Amniotic epithelial cell (primary cell): ENCODE data around the gene PSD2.

Experiments
- DNase-seq: peaks from one replicate; pipeline ENCODE4 v3.0.0-alpha.2; 2010; ENCODE audit warnings: low read depth

The PSD2 gene

DNA sequence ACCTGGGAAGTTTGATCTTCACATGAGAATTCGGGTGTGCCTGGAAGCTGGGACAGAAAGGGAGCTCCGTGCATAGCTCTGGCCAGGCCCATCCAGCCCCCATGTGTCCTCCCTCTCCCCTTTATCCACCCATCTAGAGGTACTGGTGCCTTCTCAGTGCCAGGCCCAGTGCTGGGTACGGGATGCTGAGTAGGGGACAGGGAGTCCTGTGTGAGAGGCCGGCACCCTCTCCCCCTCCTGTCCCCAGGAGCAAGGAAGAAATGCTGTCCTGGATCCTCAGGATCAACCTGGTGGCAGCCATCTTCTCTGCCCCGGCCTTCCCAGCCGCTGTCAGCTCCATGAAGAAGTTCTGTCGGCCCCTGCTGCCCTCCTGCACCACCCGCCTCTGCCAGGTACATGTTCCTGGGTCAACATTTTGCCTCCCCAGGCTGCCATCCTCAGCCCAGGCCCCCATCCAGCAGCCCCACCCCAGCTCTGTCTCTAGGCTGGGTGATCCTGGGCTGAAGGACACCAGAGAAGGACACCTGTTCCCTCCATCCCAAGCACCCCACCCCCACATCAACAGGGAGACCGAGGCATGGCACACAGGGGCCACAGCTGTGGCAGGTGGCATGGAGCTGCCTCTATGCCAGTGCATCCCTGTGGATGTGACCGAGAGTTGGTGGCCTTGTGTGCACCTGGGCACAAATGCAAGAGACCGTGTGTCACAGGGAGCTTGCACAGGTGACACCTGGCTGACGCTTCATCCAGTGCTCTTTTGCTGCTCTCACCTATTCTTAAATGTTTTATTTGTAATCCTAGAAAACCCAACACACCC, 43.0 kb downstream of the PSD2 start:
- no peak for DNase-seq

DNA sequence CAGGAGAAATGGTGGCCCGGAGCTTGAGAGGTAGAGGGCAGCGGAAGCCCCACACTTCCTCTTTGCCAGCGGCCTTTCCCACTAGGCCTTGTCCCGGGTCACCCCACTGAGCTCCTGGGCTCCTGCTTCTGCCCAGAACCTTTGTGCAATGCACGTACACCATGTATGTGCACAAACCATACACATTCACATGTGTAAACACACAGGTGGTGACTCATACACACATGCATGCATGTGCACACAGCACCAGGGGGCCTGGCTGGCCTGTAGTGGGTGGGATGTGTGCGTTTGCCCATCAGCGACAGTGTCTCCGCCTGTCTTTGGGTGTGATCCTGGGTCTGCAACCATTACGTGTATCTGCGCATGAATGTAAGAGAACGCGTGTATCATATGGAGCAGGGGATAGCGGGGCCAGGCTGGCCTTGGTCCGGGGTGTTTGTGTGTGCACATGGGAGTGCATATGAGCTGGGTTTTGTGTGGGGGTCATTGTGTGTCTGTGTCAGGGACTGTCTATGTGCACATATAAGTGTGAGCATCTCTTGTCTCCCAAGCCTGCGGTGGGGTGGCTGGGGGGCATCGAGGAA, 43.7 kb downstream of the PSD2 start:
- no peak for DNase-seq

GRCh38 chr5:139839918-139840317, 44.3 kb downstream of the PSD2 start:
- DNase-seq: no peak

- DNase-seq: no peak
Measured at GRCh38 chr5:139841549-139841948, 45.9 kb downstream of the PSD2 start.

DNA sequence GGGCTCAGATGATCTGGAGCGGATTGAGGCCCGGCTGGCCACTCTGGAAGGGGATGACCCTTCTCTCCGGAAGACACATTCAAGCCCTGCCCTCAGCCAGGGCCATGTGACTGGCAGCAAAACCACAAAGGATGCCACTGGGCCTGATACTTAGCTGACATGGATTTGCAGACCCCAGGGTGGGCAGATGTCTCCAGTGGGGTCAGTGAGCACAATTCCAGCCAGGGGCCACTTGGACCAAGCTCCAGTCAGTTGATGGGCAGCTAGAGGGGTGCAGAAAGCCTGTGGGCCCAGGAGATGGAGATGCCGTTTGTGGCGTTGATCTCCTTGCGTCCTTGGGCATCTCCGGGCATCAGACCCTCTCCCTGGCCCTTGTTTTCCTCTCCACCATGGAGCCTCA, 46.7 kb downstream of the PSD2 start:
- DNase-seq: no peak

DNA sequence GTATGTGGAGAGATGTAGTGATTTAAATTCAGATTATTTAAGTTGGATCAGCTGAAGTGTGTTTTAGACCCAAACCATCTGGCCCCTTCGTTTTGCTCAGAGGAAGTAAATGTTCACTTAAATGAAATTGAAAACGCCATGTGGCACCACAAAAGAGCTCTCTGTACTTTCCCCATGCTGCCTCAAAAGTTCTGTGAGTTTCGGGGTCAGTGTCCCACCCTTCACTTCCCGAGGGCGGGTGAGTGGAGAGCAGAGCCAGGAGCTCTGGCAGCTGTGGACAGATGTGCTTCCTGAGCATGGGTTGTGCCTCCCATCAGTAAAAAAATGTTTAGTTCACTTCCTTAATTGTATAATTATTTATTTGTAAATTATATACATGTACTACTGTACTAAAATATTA, 48.4 kb downstream of the PSD2 start:
- DNase-seq: no peak

GRCh38 chr5:139844472-139845145, 49.0 kb downstream of the PSD2 start:
- DNase-seq: peak; percentile 47

- DNase-seq: no peak
Measured at GRCh38 chr5:139845846-139846681, 50.5 kb downstream of the PSD2 start.

DNA sequence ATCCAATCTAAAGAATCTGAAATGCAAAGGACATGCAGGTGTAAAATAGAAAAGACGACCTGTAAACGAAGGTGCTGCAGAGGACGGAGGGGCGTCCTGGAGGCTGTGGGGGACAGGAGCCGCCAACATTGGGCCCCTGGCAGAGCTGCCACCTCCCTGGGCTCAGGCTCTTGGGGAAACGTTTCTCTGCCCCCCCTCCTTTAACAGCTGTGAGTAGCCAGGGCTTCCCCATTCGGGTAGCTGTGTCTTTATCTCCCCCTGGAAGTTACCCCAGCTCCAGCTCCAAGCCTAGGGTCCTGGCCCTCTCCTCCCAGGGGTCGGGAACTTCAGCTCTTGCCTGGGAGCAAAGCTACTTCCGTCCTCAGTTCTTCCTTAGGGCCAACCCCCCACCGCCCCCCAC, 51.5 kb downstream of the PSD2 start:
- DNase-seq: no peak

- peak; percentile 8 for DNase-seq
Measured at GRCh38 chr5:139847790-139848507, 52.3 kb downstream of the PSD2 start.

- DNase-seq: no peak
Measured at GRCh38 chr5:139848508-139849100, 53.0 kb downstream of the PSD2 start.

GRCh38 chr5:139849501-139849900, 53.9 kb downstream of the PSD2 start:
- DNase-seq: no peak

DNA sequence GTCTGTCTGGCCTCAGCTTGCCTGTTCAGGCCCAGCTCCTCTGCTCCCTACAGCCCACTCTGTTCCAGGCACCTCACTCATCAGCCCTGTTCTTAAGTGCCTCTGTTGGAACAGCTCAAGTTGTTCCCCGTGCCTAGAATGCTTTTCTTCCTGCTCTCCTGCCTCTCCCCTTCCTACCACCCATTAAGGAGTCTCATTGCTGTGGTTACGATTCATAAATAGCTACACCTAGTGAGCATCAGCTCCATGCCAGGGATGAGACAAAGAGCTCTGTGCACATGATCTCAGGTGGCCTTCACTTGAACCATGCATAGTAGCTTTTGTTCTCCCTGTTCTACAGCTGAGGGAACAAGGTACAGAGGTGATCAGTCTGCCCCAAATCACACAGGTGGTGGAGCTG, 54.3 kb downstream of the PSD2 start:
- peak; percentile 3 for DNase-seq

GRCh38 chr5:139850423-139851016, 54.9 kb downstream of the PSD2 start:
- DNase-seq: no peak

DNA sequence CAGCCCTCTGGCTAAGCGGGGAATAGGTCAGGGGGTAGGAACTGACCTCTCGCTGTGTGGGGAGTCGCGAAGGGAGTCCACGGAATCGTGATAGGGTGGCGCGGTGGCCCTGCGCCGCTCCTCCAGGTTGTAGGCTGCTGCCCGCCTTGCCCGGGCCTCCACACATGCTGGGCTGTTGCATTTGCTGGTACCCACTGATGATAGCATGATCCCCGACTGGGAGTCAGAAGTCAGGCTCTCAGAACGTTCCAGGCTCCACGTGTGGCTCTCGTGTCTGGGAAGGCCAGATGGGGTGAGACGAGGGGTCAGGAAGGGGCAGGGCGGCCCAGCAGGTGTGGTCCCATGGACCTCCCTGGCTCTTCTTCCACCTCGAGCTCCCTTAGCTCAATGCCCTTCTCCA, 56.0 kb downstream of the PSD2 start:
- no peak for DNase-seq

- DNase-seq: no peak
Measured at GRCh38 chr5:139852696-139853095, 57.1 kb downstream of the PSD2 start.

DNA sequence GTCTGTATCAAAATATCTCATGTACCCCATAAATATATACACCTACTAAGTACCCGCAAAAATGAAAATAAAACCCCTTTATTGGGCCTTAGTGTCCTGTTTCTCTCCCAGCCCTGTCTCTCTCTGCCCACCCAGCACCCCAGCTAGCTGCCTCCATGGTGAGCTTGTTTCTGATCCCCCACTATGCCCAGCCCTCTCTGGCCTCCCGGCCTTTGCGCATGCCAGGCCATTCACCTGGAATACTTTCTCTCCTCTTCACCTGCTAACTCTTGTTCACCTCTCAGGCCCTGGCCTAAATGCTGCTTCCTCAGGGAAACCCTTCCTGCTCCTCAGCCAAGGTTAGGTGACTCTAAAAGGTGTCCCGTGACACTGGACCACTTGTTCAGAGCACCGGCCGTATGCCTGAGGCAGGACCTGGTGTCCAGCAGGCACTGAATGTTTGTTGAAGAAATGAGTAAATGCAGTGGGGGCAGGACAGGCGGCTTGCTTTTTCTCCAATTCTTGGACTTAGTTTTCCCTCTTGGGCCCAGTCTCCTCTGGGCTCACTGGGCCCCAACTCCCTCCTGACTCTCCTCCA, 58.5 kb downstream of the PSD2 start:
- DNase-seq: no peak

GRCh38 chr5:139854953-139855352, 59.3 kb downstream of the PSD2 start:
- DNase-seq: no peak

- no peak for DNase-seq
Measured at GRCh38 chr5:139855451-139855850, 59.8 kb downstream of the PSD2 start.

- DNase-seq: no peak
Measured at GRCh38 chr5:139855946-139856540, 60.4 kb downstream of the PSD2 start.
